ENCODE measurements around the gene PDRG1.

- TF ChIP-seq POLR2A (IDR thresholded peaks at IDR 0.05; ENCODE audit: low read length) (no peak), GATA1 (IDR thresholded peaks at IDR 0.05; ENCODE audit: low read depth, low read length) (no peak)
Measured at GRCh38 chr20:31897541-31897940, 54.3 kb downstream of the PDRG1 start.
